A549 (cell line): ENCODE measurements around the gene RLIM. TPM values are rescaled to one million over a fixed set of nuclear protein-coding genes. Genes with fewer than 3 reads are reported as not detected.

ENCODE experiments used
- ATAC-seq, 2 experiments: fragments of 200-7000 bp in 1 of 2; fragments of >200 bp in 1 of 2; cut with Nextera tagmentation in 1 of 2; cut with Tn5 transposase in 1 of 2; 3 replicates each; pipeline versions ENCODE4 v1.8.0 to v1.9.1; 2018 to 2020; ENCODE audit warnings: mild to moderate bottlenecking in 1 of 2, moderate library complexity in 1 of 2
- CTCF ChIA-PET: fragments of 300-600 bp; sonication (Branson Sonifier 250); formaldehyde crosslinking; extraction: SDS; loops from one replicate; lab custom pipeline; 2021; ENCODE audit warnings: antibody characterized with exemption, inconsistent platforms; lab: Yijun Ruan, JAX
- POLR2A ChIA-PET: fragments of 350-600 bp; formaldehyde crosslinking; extraction: SDS; loops from one replicate; lab custom pipeline; 2021; ENCODE audit warnings: antibody characterized with exemption, inconsistent platforms; lab: Yijun Ruan, JAX
- DNase-seq, 2 experiments: peaks; one replicate each; pipeline versions ENCODE4 v3.0.0 to v3.0.0-alpha.2; 2011 to 2016; ENCODE audit warnings: low read depth in 1 of 2, low spot score in 1 of 2
- FAIRE-seq: peaks from 2 replicates; lab custom pipeline; 2011; peaks lifted over from hg19 to GRCh38; lab: Jason Lieb, UNC
- H3K27ac ChIP-seq, 2 experiments: fragments of >200 bp; sonication (Bioruptor Twin); formaldehyde crosslinking; 3 replicates each; pipeline ENCODE4 v1.5.1; 2016 to 2017
- H3K4me1 ChIP-seq: fragments of >200 bp; sonication (Bioruptor Twin); formaldehyde crosslinking; 3 replicates; pipeline ENCODE4 v1.6.1; 2016
- H3K4me2 ChIP-seq: fragments of >200 bp; sonication (Bioruptor Twin); formaldehyde crosslinking; 3 replicates; pipeline ENCODE4 v1.6.1; 2016
- H3K4me3 ChIP-seq: fragments of >200 bp; sonication (Bioruptor Twin); formaldehyde crosslinking; 3 replicates; pipeline ENCODE4 v1.5.1; 2016
- H3K9me3 ChIP-seq: fragments of >200 bp; sonication (Bioruptor Twin); formaldehyde crosslinking; 3 replicates; pipeline ENCODE4 v1.6.1; 2016
- BHLHE40 ChIP-seq: IDR thresholded peaks from 2 replicates; pipeline ENCODE4 v1.6.1; 2012; ENCODE audit warnings: low read depth, low read length, inconsistent platforms
- CTCF ChIP-seq: fragments of >200 bp; sonication (Bioruptor Twin); formaldehyde crosslinking; IDR thresholded peaks from 3 replicates; pipeline ENCODE4 v1.5.1; 2016
- EHF ChIP-seq: fragments of 250-450 bp; sonication (Bioruptor Pico); IDR thresholded peaks from 2 replicates; pipeline ENCODE4 v1.5.0; 2020; ENCODE audit warnings: mild to moderate bottlenecking
- ELK1 ChIP-seq: fragments of 150-350 bp; IDR thresholded peaks from 2 replicates; pipeline ENCODE4 v1.6.1; 2014; ENCODE audit warnings: low read depth, mild to moderate bottlenecking, low read length
- ESRRA ChIP-seq: fragments of 150-350 bp; IDR thresholded peaks from 2 replicates; pipeline ENCODE4 v1.6.1; 2014; ENCODE audit warnings: mild to moderate bottlenecking, low read length, borderline replicate concordance
- FOSB ChIP-seq: fragments of 250-450 bp; sonication (Bioruptor Pico); IDR thresholded peaks from 2 replicates; pipeline ENCODE4 v1.5.0; 2020; ENCODE audit warnings: mild to moderate bottlenecking, moderate library complexity
- GATA3 ChIP-seq: IDR thresholded peaks from 2 replicates; pipeline ENCODE4 v1.6.1; 2012; ENCODE audit warnings: borderline replicate concordance
- HDAC2 ChIP-seq: fragments of 200-600 bp; sonication (generic); IDR thresholded peaks from 2 replicates; pipeline ENCODE4 v1.6.1; 2016
- HOXB5 ChIP-seq: fragments of 250-450 bp; sonication (Bioruptor Pico); IDR thresholded peaks from 2 replicates; pipeline ENCODE4 v1.5.0; 2020; ENCODE audit warnings: mild to moderate bottlenecking, moderate library complexity
- JUN ChIP-seq, 2 experiments: fragments of >200 bp; sonication (Bioruptor Twin); formaldehyde crosslinking; IDR thresholded peaks; 2 replicates in 1 of 2; 3 replicates in 1 of 2; pipeline ENCODE4 v1.6.1; 2016 to 2017
- JUNB ChIP-seq: fragments of >200 bp; sonication (Bioruptor Twin); formaldehyde crosslinking; IDR thresholded peaks from 2 replicates; pipeline ENCODE4 v1.6.1; 2016
- MAX ChIP-seq: IDR thresholded peaks from 2 replicates; pipeline ENCODE4 v1.6.1; 2012
- MAZ ChIP-seq: fragments of 150-350 bp; IDR thresholded peaks from 2 replicates; pipeline ENCODE4 v1.6.1; 2014; ENCODE audit warnings: antibody characterized with exemption, low read depth, low read length, borderline replicate concordance
- NR3C1 ChIP-seq: fragments of >200 bp; sonication (Bioruptor Twin); formaldehyde crosslinking; IDR thresholded peaks from 3 replicates; pipeline ENCODE4 v1.6.1; 2017
- PHF8 ChIP-seq: fragments of 200-600 bp; sonication (generic); IDR thresholded peaks from 2 replicates; pipeline ENCODE4 v1.6.1; 2016; ENCODE audit warnings: low read depth, mild to moderate bottlenecking, antibody characterized with exemption, moderate library complexity, borderline replicate concordance
- REST ChIP-seq: fragments of 200-600 bp; sonication (generic); IDR thresholded peaks from 2 replicates; pipeline ENCODE4 v1.6.1; 2016; ENCODE audit warnings: antibody characterized with exemption, mild to moderate bottlenecking, moderate library complexity
- RFX5 ChIP-seq: fragments of 450-650 bp; IDR thresholded peaks from 2 replicates; pipeline ENCODE4 v1.7.1; 2014; ENCODE audit warnings: antibody characterized with exemption, mild to moderate bottlenecking, moderate library complexity
- TFCP2L1 ChIP-seq: fragments of 250-450 bp; sonication (Bioruptor Pico); IDR thresholded peaks from 2 replicates; pipeline ENCODE4 v1.5.0; 2021; ENCODE audit warnings: mild to moderate bottlenecking
- TP53 ChIP-seq: fragments of 250-450 bp; sonication (Bioruptor Pico); IDR thresholded peaks from 2 replicates; pipeline ENCODE4 v1.5.0; 2021; ENCODE audit warnings: mild to moderate bottlenecking, moderate library complexity
- WGBS: methylation state at CpG from one replicate; pipeline ENCODE4 v1.1.6; 2017; ENCODE audit errors: missing lambda C conversion rate; 5-methylcytosine and 5-hydroxymethylcytosine counted together
- polyA plus RNA-seq, 4 experiments: library from polyadenylated mRNA; depleted of rRNA in 3 of 4; stranded (reverse); fragments of >200 nt; fragmentation: RNase III in 1 of 4; extraction: RNeasy Plus Mini Kit Qiagen cat#74134 plus additional on column Dnase treatment in 1 of 4; gene quantifications; 2 replicates in 3 of 4; 3 replicates in 1 of 4; pipeline ENCODE4 v1.2.3, GENCODE V29; 2011 to 2017

Gene RLIM
- polyA plus RNA-seq, 2 of the 4 experiments (the other 2 are of a cell fraction) = 18.2 to 35.3 TPM

- Histone ChIP-seq H3K4me1 (no peaks in the 10 kb centered on the region), H3K4me3 (no peak overlapping the region), H3K4me2 (no peak overlapping the region), H3K9me3 (no peaks in the 10 kb centered on the region), H3K27ac (no peak overlapping the region)
- ChIA-PET CTCF (no interaction called here), POLR2A (no interaction called here)
- DNase-seq (no peak), FAIRE-seq (peak; percentile 78), ATAC-seq (no peak)
- WGBS = 72% methylated on average over 3 of the region's 3 CpGs
- TF ChIP-seq REST (no peak), GATA3 (no peak), ESRRA (no peak), BHLHE40 (no peak), EHF (CRISPR knock-in tag) (no peak), TP53 (CRISPR knock-in tag) (no peak), JUNB (no peak), NR3C1 (no peak), CTCF (no peak)
Observed at GRCh38 chrX:74579597-74580198, 34.7 kb downstream of the RLIM start.

- no peak for FAIRE-seq
- Histone ChIP-seq H3K4me1 (no peaks in the 10 kb centered on the region), H3K27ac (no peak overlapping the region), H3K4me3 (no peak overlapping the region), H3K9me3 (no peaks in the 10 kb centered on the region), H3K4me2 (no peak overlapping the region)
- WGBS = 89% methylated on average over 3 of the region's 3 CpGs
- ChIA-PET CTCF (no interaction called here), POLR2A (no interaction called here)
- ATAC-seq = no peak; a peak in 1 of 6 replicates
- no peak for DNase-seq
- TF ChIP-seq REST (no peak), RFX5 (no peak), HDAC2 (no peak), HOXB5 (no peak), PHF8 (no peak), MAX (no peak), TFCP2L1 (CRISPR knock-in tag) (no peak), MAZ (no peak), ESRRA (no peak), FOSB (no peak), NR3C1 (no peak), ELK1 (no peak), JUN (IDR thresholded peaks at IDR 0.05) (no peak)
Observed at GRCh38 chrX:74578137-74578536, 36.3 kb downstream of the RLIM start.
